Left kidney (tissue), 2 donors: Measurements from ENCODE around the gene ARMH3. TPM values are rescaled to one million over a fixed set of nuclear protein-coding genes. Genes with fewer than 3 reads are reported as not detected.
"Not testable (repeated sequence)": the region's sequence is repeated elsewhere in the genome, so short reads cannot be mapped to it uniquely, and the experiment has no call there.

ENCODE experiments used
- DNase-seq: peaks from one replicate; pipeline ENCODE4 v3.0.0-alpha.2; 2013
- polyA plus RNA-seq: library from polyadenylated mRNA; unstranded; fragments of 120-200 nt; gene quantifications from one replicate; pipeline ENCODE4 v1.2.1, GENCODE V29; 2013; ENCODE audit not compliant: insufficient read length

Gene ARMH3
- polyA plus RNA-seq, 1 donor = 21.2 TPM

DNA sequence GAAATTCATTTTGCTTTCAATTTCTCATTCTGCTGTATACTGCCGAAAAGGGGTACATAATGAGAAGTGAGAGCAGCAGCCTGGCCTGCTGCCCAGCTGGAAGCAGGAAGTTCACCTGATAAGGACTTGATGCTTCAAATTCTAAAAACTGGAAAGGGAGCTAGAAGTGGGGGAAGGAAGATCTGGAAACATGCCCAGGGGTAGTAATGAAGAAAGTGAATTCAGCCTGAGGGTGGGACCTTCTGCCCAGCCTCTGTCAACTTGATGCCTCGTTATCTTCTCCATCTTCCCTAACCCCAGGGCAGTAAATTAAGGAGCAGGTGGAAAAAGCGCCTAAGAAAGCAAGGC, 69.4 kb downstream of the ARMH3 start:
- no peak for DNase-seq

- DNase-seq = not testable (repeated sequence)
These were observed 75.3 kb downstream of the ARMH3 start for GRCh38 chr10:101980677-101981076.

- no peak for DNase-seq
These were observed 81.6 kb downstream of the ARMH3 start for GRCh38 chr10:101974091-101974971.

DNA sequence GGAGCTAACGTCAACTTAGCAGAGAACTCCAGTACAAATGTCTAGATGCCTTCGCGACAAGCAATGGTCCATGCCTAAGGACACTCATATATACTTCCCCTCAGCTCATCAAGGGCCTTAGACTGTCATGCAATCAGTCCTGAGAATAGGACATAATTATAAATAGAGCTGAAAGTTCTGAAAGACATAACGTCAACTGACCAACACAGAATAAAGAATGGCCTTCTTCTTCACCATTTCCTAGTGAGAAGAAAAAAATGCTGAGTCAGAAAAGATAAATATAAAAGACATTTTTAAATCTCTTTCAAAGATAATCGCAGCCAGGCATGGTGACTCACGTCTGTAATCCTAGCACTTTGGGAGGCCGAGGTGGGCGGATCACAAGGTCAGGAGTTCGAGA, 83.2 kb downstream of the ARMH3 start:
- no peak for DNase-seq

- DNase-seq = no peak
These were observed 86.5 kb downstream of the ARMH3 start for GRCh38 chr10:101969412-101969922.

DNA sequence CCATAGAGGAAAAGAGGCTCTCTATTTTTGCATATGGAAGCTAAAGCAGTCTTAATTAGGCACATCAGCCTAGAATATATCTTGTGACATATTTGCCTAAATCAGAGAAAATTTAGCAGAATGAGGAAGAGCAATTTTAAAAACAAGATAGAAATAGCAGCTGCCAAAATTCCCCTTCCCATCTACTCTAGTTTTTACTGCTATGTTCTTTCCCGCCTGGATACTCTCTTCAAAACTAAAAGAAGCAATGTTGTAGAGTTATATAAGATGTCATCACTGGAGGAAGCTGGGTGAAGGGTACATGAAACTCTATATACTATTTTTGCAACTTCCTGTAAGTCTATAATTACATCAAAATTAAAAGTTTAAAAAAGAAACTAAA, 87.0 kb downstream of the ARMH3 start:
- no peak for DNase-seq

GRCh38 chr10:101968286-101968939, 87.6 kb downstream of the ARMH3 start:
- no peak for DNase-seq

DNA sequence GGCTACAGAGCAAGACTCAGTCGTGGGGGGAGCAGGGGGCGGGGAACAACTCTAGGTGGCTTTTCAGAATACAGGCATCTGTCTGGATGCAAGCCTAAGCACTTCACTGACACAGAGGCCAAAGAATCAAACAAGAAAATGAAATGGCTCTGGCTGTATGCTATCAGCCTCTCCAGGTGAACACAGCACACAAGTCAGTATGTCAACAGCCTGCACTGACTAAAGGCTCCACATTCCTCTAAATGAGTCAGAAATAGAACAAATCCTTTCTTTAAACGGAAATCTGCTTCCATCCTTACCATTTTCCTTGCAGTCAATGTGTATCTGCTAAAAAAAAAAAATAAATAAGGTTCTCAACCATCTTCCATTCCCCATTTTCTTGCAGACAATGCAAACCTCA, 88.3 kb downstream of the ARMH3 start:
- no peak for DNase-seq

GRCh38 chr10:101967119-101967518, 88.9 kb downstream of the ARMH3 start:
- DNase-seq = no peak

- DNase-seq = no peak
These were observed 90.8 kb downstream of the ARMH3 start for GRCh38 chr10:101965075-101965765.

GRCh38 chr10:101961591-101962498, 94.1 kb downstream of the ARMH3 start:
- DNase-seq = no peak

GRCh38 chr10:101960879-101961395, 95.0 kb downstream of the ARMH3 start:
- DNase-seq = no peak

DNA sequence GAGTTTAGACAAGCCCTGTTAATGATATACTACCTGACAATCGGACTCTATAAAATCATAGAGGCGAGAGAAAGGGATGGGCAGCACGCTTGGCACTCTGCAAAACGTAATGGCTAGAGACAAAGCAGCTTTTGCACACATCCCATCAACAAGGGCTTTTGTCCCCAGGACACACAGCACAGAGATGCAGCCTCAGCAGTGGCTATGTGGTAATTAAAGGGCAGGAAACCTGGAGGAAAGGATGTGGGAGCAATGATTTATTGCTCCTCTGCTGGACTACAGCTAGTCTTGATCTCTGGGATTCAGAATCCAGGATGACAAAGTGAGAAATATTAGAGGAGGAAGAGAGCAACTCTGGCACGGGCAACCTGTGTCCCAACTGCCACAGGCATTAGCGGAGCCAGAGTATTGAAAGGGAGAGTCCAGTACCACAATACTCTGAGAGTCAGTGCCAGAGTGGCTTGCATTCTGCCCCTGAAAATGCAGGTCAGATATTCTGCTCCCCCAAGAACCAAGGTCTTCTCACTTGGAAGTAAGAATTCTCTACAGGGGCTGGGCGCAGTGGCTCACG, 96.5 kb downstream of the ARMH3 start:
- no peak for DNase-seq

GRCh38 chr10:101958691-101959090, 97.3 kb downstream of the ARMH3 start:
- no peak for DNase-seq

DNA sequence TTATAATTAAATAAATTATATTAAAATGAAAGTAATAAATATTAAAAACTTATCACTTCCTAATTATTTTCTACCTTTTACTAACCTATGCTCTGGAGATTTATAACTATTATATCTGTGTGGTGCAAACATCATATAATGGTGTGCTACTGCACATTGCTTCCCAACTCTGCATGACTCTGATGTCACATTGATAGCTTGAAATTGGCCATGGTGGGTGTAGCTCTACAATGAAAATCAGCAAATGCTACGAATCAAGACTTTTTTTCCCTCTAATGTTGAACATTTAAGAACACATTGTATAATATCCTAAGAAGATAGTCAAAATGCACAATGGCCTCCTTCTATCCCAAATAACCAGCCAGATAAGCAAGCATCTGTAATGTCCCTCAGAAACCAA, 99.1 kb downstream of the ARMH3 start:
- no peak for DNase-seq

GRCh38 chr10:101956117-101956516, 99.9 kb downstream of the ARMH3 start:
- no peak for DNase-seq

GRCh38 chr10:101952191-101952590, 103.8 kb downstream of the ARMH3 start:
- DNase-seq = no peak

GRCh38 chr10:101950213-101950612, 105.8 kb downstream of the ARMH3 start:
- no peak for DNase-seq

DNA sequence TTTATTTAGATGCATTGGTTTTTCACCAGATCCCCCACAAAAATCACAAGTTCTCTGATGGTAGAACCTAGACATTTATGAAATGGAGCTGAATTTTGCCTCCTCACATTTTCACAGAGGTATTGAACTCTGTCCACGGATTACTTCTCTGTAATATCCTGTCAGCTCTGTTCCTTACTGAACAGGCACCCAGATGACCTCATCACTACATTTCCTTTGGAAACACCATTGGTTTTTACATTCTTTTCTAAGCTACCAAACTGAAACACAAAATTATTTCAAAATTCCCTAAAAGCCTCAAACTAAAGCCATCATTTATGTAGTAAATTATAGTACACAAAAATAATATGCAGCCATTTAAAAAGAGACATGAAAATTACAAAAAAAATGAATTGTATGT, 114.1 kb downstream of the ARMH3 start:
- no peak for DNase-seq

DNA sequence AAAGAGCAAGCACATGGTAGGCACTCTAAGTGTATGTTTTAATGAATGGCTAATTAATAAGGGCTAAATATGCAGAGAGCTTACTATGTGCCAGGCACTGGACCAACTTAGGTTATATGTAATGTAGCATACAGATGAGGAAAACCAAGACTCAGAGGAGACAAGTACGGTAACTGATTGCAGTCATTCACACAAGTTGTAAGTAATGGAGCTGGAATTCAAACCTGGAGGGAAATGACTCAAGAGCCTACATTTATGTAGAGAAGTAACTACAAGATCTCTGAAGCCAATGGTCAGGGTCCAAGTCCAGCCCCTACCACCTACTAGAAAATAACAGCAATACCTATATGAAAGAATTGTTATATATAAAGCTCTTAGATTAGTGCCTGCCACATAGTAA, 115.1 kb downstream of the ARMH3 start:
- no peak for DNase-seq

- no peak for DNase-seq
These were observed 116.2 kb downstream of the ARMH3 start for GRCh38 chr10:101939729-101940128.
